ENCODE data around the gene AFDN.
"Not testable (repeated sequence)": the region's sequence is repeated elsewhere in the genome, so short reads cannot be mapped to it uniquely, and the experiment has no call there.

GRCh38 chr6:167976116-167976657, 149.5 kb downstream of the AFDN start:
- not testable (repeated sequence) for TF ChIP-seq EZH2 (IDR thresholded peaks at IDR 0.05; ENCODE audit: borderline replicate concordance, low read length); CTCF (conservative IDR thresholded peaks at IDR 0.05 in 1 of 2, IDR thresholded peaks at IDR 0.05 in 1 of 2; ENCODE audit: extremely low read depth in 1 of 2, insufficient read depth in 1 of 2, low read depth in 1 of 2, low read length in 2 of 2)
